Naive thymus-derived CD8-positive, alpha-beta T cell (primary cell): ENCODE measurements around the gene REM2. TPM values are rescaled to one million over a fixed set of nuclear protein-coding genes. Genes with fewer than 3 reads are reported as not detected.
A peak's percentile ranks its signal among the peaks of the same experiment; 100 is the strongest.

Experiments used
- ATAC-seq, 2 donors: fragments of 150-1000 bp; cut with Tn5 transposase in 1 of 2; sonication (Bioruptor Pico), chemical (Tn5 transposase) in 1 of 2; 1 replicate in 1 of 2; 2 replicates in 1 of 2; pipeline ENCODE4 v1.10.0; 2021; ENCODE audit warnings: mild to moderate bottlenecking in 2 of 2, moderate library complexity in 2 of 2
- POLR2A ChIA-PET: fragments of 350-600 bp; sonication (Branson Sonifier 250); formaldehyde crosslinking; loops from one replicate; lab custom pipeline; 2021; ENCODE audit warnings: antibody characterized with exemption; lab: Charles Lee
- DNase-seq, 10 donors: peaks; one replicate each; pipeline versions ENCODE4 v3.0.0 to v3.0.0-alpha.2; 2020 to 2022
- H3K27ac Mint-ChIP-seq, 10 donors: one replicate each; pipeline ENCODE4 v1.8.0; 2020 to 2022; ENCODE audit warnings: mild to moderate bottlenecking in 10 of 10, mixed read lengths in 10 of 10, moderate library complexity in 4 of 10, inconsistent platforms in 1 of 10
- H3K27me3 Mint-ChIP-seq, 5 donors: one replicate each; pipeline ENCODE4 v1.8.0; 2021 to 2022; ENCODE audit warnings: mixed read lengths in 5 of 5
- H3K36me3 Mint-ChIP-seq, 3 donors: one replicate each; pipeline ENCODE4 v1.8.0; 2020 to 2022; ENCODE audit warnings: mixed read lengths in 3 of 3, mild to moderate bottlenecking in 2 of 3, inconsistent platforms in 1 of 3
- H3K4me1 Mint-ChIP-seq, 4 donors: one replicate each; pipeline ENCODE4 v1.8.0; 2021 to 2022; ENCODE audit warnings: mixed read lengths in 4 of 4
- H3K4me3 Mint-ChIP-seq, 10 donors: one replicate each; pipeline ENCODE4 v1.8.0; 2020 to 2022; ENCODE audit warnings: mild to moderate bottlenecking in 10 of 10, mixed read lengths in 10 of 10, moderate library complexity in 6 of 10, inconsistent platforms in 1 of 10
- H3K9me3 Mint-ChIP-seq, 9 donors: one replicate each; pipeline ENCODE4 v1.8.0; 2020 to 2022; ENCODE audit warnings: mixed read lengths in 9 of 9, mild to moderate bottlenecking in 3 of 9, inconsistent platforms in 1 of 9, moderate library complexity in 1 of 9
- polyA plus RNA-seq, 3 donors: library from polyadenylated mRNA; unstranded; fragments of 300-500 nt; fragmentation: Illumina TruSeq; gene quantifications; one replicate each; pipeline ENCODE4 v1.2.3, GENCODE V29; 2021
- total RNA-seq, 8 experiments: library from RNA in 2 of 8; stranded (reverse) in 2 of 8; gene quantifications; one replicate each; pipeline ENCODE4 v1.2.3 and lab custom pipeline; 2021 to 2026

REM2 gene
- total and polyA plus RNA-seq, 5 experiments from 2014 or later: 0.15 to 5.7 (median 0.72) TPM

- DNase-seq (peak in 2 of 10 donors; percentile 24 to 28), ATAC-seq (no peak)
- Mint-ChIP-seq H3K9me3 (no peaks in the 10 kb centered on the region), H3K36me3 (peaks cover 0 to 14% (median 0%) of the 10 kb centered on the region in 3 donors), H3K27me3 (no peaks in the 10 kb centered on the region), H3K27ac (peak overlapping the region in 9 of 10 donors; percentile 66 to 95 (median 90)), H3K4me1 (peaks cover 26 to 54% (median 50%) of the 10 kb centered on the region in 4 donors), H3K4me3 (peak overlapping the region; percentile 22 to 94 (median 90))
- POLR2A ChIA-PET: interaction anchor here (0.6 to 11.2 kb wide), 10 partner anchors 8 to 186 kb away, joined by 3 to 118 read pairs (median 4); partner anchors contain the start of genes LRP10 and RBM23
Measured at GRCh38 chr14:22888662-22889061, 5.6 kb downstream of the REM2 start.

DNA sequence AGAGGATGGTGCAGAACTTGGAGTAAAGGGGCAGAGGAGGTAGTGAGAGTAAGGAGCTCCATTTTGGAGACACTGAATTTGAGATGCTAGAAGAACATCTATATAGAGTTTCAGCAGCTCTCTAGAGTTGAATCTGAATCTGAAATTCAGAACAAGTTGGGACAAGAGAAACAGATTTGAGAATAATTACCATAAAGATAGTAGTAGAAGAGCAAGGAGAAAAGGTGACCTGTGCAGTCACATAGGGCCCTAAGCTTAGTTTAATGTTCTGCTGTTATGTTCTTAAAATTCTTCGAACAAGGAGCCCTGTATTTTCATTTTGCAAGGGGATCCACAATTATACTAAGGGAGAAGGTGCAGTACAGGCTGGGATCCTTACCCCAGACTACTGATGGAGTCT, 7.4 kb downstream of the REM2 start:
- Mint-ChIP-seq H3K4me3 (peak overlapping the region in 2 of 10 donors; percentile 3 to 24), H3K36me3 (peaks cover 0 to 16% (median 0%) of the 10 kb centered on the region in 3 donors), H3K9me3 (no peaks in the 10 kb centered on the region), H3K27me3 (no peaks in the 10 kb centered on the region), H3K27ac (peak overlapping the region in 4 of 10 donors; percentile 6 to 49 (median 38)), H3K4me1 (peaks cover 24 to 45% (median 39%) of the 10 kb centered on the region in 4 donors)
- ATAC-seq (no peak), DNase-seq (no peak)
- POLR2A ChIA-PET: interaction anchor here (0.7 to 11.2 kb wide), 5 partner anchors 9 to 341 kb away, joined by 3 to 118 read pairs (median 5); partner anchors contain the start of gene LRP10

GRCh38 chr14:22892488-22892887, 9.5 kb downstream of the REM2 start:
- no peak for ATAC-seq
- H3K27ac Mint-ChIP-seq: peak overlapping the region in 2 of 10 donors; percentile 24 to 41
- peaks cover 21 to 31% (median 23%) of the 10 kb centered on the region in 4 donors for H3K4me1 Mint-ChIP-seq
- H3K27me3 Mint-ChIP-seq: no peaks in the 10 kb centered on the region
- DNase-seq: no peak
- H3K9me3 Mint-ChIP-seq: no peaks in the 10 kb centered on the region
- no peak overlapping the region for H3K4me3 Mint-ChIP-seq
- H3K36me3 Mint-ChIP-seq: peaks cover 0 to 16% (median 0%) of the 10 kb centered on the region in 3 donors
- POLR2A ChIA-PET: interaction anchor here (0.6 to 2.3 kb wide), 2 partner anchors 21 to 322 kb away, joined by 3 to 11 read pairs; partner anchors contain the start of gene LRP10

DNA sequence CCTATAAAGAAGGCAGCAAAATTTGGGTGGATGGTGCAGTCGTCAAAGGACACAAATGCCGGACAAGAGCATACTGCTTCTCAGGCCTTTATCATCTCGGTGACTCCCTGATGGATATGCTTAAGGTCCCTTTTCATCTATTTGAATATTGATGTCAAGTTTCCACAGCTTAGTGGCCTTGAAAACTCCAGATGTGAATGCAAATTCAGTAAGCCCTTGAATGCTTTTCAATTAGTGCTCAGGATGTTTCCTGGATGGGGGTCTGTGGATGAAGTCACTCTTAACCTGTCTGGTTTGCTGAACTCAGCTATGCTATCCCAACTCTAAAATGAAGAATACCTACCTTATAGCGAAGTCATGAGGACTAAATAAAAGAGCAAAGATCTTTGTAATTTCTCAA, 10.7 kb downstream of the REM2 start:
- DNase-seq (no peak), ATAC-seq (no peak)
- H3K36me3 Mint-ChIP-seq: peaks cover 0 to 16% (median 0%) of the 10 kb centered on the region in 3 donors
- H3K4me3 Mint-ChIP-seq: no peak overlapping the region
- no peaks in the 10 kb centered on the region for H3K9me3 Mint-ChIP-seq
- no peak overlapping the region for H3K27ac Mint-ChIP-seq
- peaks cover 13 to 19% (median 16%) of the 10 kb centered on the region in 4 donors for H3K4me1 Mint-ChIP-seq
- POLR2A ChIA-PET: interaction anchor here (2.3 kb wide), 1 partner anchor 22 kb away, joined by 11 read pairs; the partner anchor contains the start of gene LRP10
- H3K27me3 Mint-ChIP-seq: no peaks in the 10 kb centered on the region

DNA sequence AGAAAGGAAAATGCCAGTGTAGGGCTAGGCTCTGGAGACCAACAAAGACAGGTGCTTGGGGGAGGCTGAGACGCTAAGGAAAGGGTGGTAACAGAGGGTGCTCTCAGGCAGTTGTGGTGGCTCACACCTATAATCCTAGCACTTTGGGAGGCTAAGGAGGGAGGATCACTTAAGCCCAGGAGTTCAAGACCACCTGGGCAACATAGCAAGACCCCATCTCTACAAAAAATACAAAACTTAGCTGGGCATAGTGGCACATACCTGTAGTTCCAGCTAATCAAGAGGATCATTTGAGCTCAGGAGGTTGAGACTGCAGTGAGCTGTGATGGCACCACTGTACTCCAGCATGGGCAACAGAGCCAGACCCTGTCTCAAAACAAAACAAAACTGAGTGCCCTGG, 12.4 kb downstream of the REM2 start:
- Mint-ChIP-seq H3K36me3 (peaks cover 0 to 15% (median 0%) of the 10 kb centered on the region in 3 donors), H3K27ac (peak overlapping the region in 1 of 10 donors; percentile 29), H3K27me3 (no peaks in the 10 kb centered on the region), H3K4me3 (no peak overlapping the region), H3K4me1 (peaks cover 5 to 8% (median 7%) of the 10 kb centered on the region in 4 donors), H3K9me3 (no peaks in the 10 kb centered on the region)
- no peak for DNase-seq
- no peak for ATAC-seq
- POLR2A ChIA-PET: interaction anchor here (0.7 to 1.3 kb wide), 3 partner anchors 13 to 23 kb away, joined by 3 to 6 read pairs (median 5); partner anchors contain the start of gene RBM23

- H3K27me3 Mint-ChIP-seq: no peaks in the 10 kb centered on the region
- H3K4me3 Mint-ChIP-seq: no peak overlapping the region
- DNase-seq (no peak), ATAC-seq (no peak)
- H3K36me3 Mint-ChIP-seq: peaks cover 0 to 21% (median 7%) of the 10 kb centered on the region in 3 donors
- peak overlapping the region in 4 of 10 donors; percentile 42 to 84 (median 55) for H3K27ac Mint-ChIP-seq
- H3K9me3 Mint-ChIP-seq: no peaks in the 10 kb centered on the region
- POLR2A ChIA-PET: interaction anchor here (0.6 to 1.1 kb wide), 2 partner anchors 22 to 868 kb away, joined by 3 to 6 read pairs; partner anchors contain the start of gene RBM23
- peaks cover 6 to 11% (median 7%) of the 10 kb centered on the region in 4 donors for H3K4me1 Mint-ChIP-seq
Measured at GRCh38 chr14:22896356-22896755, 13.3 kb downstream of the REM2 start.

- no peaks in the 10 kb centered on the region for H3K9me3 Mint-ChIP-seq
- no peak overlapping the region for H3K4me3 Mint-ChIP-seq
- no peak for DNase-seq
- no peak for ATAC-seq
- H3K27me3 Mint-ChIP-seq: no peaks in the 10 kb centered on the region
- H3K27ac Mint-ChIP-seq: peak overlapping the region in 4 of 10 donors; percentile 42 to 84 (median 55)
- POLR2A ChIA-PET: interaction anchor here (0.6 to 1.1 kb wide), 4 partner anchors 12 to 869 kb away, joined by 3 to 6 read pairs (median 5); partner anchors contain the start of gene RBM23
- peaks cover 0 to 26% (median 8%) of the 10 kb centered on the region in 3 donors for H3K36me3 Mint-ChIP-seq
- H3K4me1 Mint-ChIP-seq: peaks cover 6 to 11% (median 7%) of the 10 kb centered on the region in 4 donors
Measured at GRCh38 chr14:22896760-22897159, 13.7 kb downstream of the REM2 start.

- POLR2A ChIA-PET: interaction anchor here (0.6 to 0.7 kb wide), 2 partner anchors 13 to 42 kb away, joined by 4 to 6 read pairs; no protein-coding TSS in a partner anchor
- Mint-ChIP-seq H3K36me3 (peaks cover 0 to 29% (median 8%) of the 10 kb centered on the region in 3 donors), H3K27me3 (no peaks in the 10 kb centered on the region), H3K4me3 (no peak overlapping the region), H3K9me3 (no peaks in the 10 kb centered on the region), H3K27ac (peak overlapping the region in 5 of 10 donors; percentile 28 to 90 (median 60)), H3K4me1 (peaks cover 6 to 11% (median 7%) of the 10 kb centered on the region in 4 donors)
- ATAC-seq (no peak), DNase-seq (no peak)
Measured at GRCh38 chr14:22897357-22897756, 14.3 kb downstream of the REM2 start.

DNA sequence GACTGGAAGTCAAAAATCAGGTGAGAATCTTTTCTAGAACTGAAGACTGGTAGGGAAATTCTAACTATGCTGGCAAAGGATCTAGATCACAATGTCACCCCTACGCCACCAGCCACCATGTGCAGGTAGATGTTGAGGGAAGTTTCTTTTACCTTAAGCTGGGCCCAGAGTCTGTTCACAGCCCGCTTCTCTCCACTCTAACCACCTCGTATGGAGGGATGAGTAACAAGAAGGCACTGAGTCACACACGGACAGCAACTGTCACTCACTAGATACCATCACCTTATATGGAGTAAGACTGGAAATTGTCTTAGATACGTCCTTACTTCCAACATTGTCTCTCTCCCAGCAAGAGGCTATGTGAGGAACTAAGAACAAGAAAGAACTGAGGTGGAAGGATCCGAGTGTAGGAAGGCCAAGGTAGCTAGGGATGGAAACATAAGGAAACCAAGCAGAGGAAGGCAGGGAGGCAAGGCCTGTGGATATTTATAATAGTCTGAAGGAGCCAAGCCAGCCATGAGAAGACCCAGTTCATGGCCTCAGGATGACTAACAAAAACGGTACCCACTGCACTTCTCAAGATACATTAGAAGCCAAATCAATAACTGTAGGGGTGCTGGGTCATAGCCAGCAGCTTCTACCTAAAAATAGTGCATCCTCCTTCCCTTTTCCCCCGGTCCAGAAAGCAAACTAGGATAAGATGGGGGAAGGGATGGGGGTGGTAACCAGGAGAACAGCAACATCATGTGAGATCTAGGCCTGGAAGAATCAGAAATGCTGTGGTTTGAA, 15.5 kb downstream of the REM2 start:
- peak overlapping the region in 7 of 10 donors; percentile 1 to 82 (median 28) for H3K27ac Mint-ChIP-seq
- no peaks in the 10 kb centered on the region for H3K9me3 Mint-ChIP-seq
- DNase-seq (no peak), ATAC-seq (no peak)
- H3K27me3 Mint-ChIP-seq: no peaks in the 10 kb centered on the region
- H3K4me1 Mint-ChIP-seq: peaks cover 6 to 11% (median 6%) of the 10 kb centered on the region in 4 donors
- POLR2A ChIA-PET: interaction anchor here (0.7 to 2.0 kb wide), 2 partner anchors 12 to 25 kb away, joined by 5 to 6 read pairs; no protein-coding TSS in a partner anchor
- H3K4me3 Mint-ChIP-seq: no peak overlapping the region
- peaks cover 3 to 34% (median 8%) of the 10 kb centered on the region in 3 donors for H3K36me3 Mint-ChIP-seq

DNA sequence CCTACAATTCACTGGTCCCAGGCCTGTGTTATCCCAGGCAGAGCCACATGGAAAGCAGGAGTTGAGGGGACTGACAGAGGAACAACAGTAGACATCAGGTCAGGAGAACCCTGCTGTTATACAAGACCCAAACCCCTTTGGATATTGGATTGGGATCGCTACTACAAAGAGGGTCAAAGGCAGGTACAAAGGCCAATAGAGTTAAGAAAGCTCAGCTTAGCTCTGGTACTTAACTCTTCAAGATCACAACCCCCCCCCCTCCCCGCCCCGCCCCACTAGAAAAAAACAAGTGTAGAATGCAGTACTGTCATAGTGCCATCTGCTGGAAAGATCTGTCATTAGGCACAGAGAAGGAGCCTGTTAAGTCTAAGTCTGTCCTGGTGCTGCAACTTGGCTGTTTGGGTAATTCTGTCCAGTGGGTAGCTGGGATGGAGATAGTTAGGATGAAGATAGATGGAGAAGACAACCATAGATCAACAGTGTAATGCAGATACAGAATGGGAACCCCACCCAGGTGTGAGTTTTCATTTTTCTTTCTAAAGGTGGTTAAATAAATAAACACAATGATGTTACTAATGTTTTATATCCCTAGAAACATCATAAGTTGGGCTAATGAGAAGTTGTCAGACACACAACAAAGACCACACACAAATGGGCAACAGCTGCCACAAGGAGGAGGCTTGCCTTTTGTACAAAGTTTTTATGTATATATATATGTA, 17.2 kb downstream of the REM2 start:
- Mint-ChIP-seq H3K4me1 (peaks cover 6 to 11% (median 6%) of the 10 kb centered on the region in 4 donors), H3K27ac (peak overlapping the region in 5 of 10 donors; percentile 26 to 73 (median 38)), H3K9me3 (no peaks in the 10 kb centered on the region), H3K36me3 (peaks cover 8 to 49% (median 12%) of the 10 kb centered on the region in 3 donors), H3K4me3 (no peak overlapping the region), H3K27me3 (no peaks in the 10 kb centered on the region)
- DNase-seq: peak in 9 of 10 donors; percentile 14 to 70 (median 41)
- POLR2A ChIA-PET: interaction anchor here (0.6 to 3.5 kb wide), 9 partner anchors 9 to 367 kb away, joined by 3 to 19 read pairs (median 5); partner anchors contain the start of gene RBM23
- peak; percentile 81 to 82 for ATAC-seq

DNA sequence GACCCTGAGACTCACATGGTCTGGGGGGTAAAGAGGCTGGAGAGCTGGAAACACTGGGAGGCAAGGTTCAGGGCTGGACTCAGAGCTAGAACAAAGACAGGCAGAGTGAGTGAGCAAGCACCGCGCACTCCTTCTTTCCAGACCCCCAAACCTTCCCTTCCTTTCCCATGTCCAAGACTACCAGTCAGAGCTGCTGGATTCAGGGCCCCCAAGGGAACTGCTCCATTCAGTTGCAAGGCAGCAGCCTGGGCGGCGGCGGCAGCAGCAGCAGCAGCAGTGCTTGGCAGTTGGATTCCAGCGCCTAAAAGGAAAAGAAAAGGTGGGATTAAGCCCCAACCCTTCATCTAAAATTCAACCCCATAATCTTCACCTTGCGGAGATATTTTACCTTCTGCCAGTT, 18.8 kb downstream of the REM2 start:
- H3K27ac Mint-ChIP-seq: peak overlapping the region in 4 of 10 donors; percentile 32 to 64 (median 51)
- no peaks in the 10 kb centered on the region for H3K9me3 Mint-ChIP-seq
- H3K36me3 Mint-ChIP-seq: peaks cover 13 to 65% (median 22%) of the 10 kb centered on the region in 3 donors
- POLR2A ChIA-PET: interaction anchor here (0.6 to 3.5 kb wide), 4 partner anchors 13 to 1522 kb away, joined by 3 to 19 read pairs (median 10); no protein-coding TSS in a partner anchor
- no peak overlapping the region for H3K4me3 Mint-ChIP-seq
- no peaks in the 10 kb centered on the region for H3K27me3 Mint-ChIP-seq
- H3K4me1 Mint-ChIP-seq: peaks cover 4 to 11% (median 8%) of the 10 kb centered on the region in 4 donors
- DNase-seq: no peak
- ATAC-seq: no peak
